22Rv1 (cell line): ENCODE data around the gene CCNDBP1.
"Not testable (repeated sequence)": the region's sequence is repeated elsewhere in the genome, so short reads cannot be mapped to it uniquely, and the experiment has no call there.

Experiments
- H3K27ac ChIP-seq: fragments of 450-650 bp; 2 replicates; pipeline ENCODE4 v1.5.1; 2017
- ZFX ChIP-seq: fragments of 450-650 bp; IDR thresholded peaks from 2 replicates; pipeline ENCODE4 v1.6.1; 2017; ENCODE audit warnings: antibody characterized with exemption, borderline replicate concordance
- TF ChIP-seq, protein P1 (sequence below): fragments of 450-650 bp; IDR thresholded peaks from 2 replicates; pipeline ENCODE4 v1.5.1; 2017; ENCODE audit warnings: mild to moderate bottlenecking

Gene CCNDBP1

DNA sequence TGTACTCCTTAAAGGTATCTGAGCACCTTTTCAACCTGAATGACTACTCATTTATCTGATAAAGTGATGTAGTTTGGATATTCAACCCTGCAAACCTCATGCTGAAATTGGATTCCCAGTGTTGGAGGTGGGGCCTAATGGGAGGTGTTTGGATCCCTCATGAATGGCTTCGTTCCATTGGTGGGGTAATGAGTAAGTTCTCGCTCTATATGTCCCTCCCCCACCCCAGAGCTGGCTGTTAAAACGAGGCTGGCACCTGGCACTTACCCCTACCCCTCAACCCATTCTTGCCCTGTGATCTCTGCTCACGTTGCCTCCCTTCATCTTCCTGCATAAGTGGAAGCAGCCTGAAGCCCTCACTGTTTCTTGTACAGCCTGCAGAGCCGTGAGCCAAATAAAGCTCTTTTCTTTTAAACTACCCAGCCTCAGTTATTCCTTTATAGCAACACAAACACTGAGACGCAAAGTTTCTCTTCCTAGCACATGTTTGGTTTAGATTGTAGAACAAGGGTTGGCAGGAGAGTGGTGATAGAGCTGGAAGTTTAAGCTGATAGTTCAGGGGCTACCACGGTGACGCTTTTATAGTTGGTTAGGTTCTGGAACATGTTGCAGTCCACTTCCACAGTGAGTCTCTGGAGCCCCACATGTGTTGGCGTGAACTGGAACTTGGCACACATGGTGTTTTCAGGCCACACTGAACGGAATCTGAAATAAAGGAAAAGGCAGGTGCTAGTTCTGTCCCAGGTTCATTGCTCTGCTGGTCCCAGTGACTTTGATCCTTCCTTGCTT is 11.8 kb downstream of the CCNDBP1 start:
- TF ChIP-seq, protein P1, sequence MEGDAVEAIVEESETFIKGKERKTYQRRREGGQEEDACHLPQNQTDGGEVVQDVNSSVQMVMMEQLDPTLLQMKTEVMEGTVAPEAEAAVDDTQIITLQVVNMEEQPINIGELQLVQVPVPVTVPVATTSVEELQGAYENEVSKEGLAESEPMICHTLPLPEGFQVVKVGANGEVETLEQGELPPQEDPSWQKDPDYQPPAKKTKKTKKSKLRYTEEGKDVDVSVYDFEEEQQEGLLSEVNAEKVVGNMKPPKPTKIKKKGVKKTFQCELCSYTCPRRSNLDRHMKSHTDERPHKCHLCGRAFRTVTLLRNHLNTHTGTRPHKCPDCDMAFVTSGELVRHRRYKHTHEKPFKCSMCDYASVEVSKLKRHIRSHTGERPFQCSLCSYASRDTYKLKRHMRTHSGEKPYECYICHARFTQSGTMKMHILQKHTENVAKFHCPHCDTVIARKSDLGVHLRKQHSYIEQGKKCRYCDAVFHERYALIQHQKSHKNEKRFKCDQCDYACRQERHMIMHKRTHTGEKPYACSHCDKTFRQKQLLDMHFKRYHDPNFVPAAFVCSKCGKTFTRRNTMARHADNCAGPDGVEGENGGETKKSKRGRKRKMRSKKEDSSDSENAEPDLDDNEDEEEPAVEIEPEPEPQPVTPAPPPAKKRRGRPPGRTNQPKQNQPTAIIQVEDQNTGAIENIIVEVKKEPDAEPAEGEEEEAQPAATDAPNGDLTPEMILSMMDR: no peak
- no peak for TF ChIP-seq ZFX
- H3K27ac ChIP-seq: no peak overlapping the region

DNA sequence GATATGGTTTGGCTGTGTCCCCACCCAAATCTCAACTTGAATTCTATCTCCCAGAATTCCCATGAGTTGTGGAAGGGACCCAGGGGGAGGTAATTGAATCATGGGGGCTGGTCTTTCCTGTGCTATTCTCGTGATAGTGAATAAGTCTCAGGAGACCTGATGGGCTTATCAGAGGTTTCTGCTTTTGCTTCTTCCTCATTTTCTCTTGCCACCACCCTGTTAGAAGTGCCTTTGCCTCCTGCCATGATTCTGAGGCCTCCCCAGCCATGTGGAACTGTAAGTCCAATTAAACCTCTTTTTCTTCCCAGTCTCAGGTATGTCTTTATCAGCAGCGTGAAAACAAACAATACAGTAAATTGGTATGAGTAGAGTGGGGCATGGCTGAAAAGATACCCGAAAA is 12.6 kb downstream of the CCNDBP1 start:
- H3K27ac ChIP-seq: not testable (repeated sequence)

DNA sequence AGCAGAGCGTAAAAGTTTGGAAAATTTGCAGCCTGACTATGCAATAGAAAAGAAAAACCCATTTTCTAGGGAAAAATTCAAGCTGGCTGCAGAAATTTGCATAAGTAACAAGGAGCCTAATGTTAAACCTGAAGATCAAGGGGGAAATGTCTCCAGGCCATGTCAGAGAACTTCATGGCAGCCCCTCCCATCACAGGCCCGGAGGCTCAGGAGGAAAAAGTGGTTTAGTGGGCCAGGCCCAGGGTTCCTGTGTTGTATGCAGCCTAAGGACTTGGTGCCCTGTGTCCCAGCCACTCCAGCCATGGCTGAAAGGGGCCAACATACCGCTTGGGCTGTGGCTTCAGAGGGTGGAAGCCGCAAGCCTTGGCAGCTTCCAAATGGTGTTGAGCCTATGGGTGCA is 13.4 kb downstream of the CCNDBP1 start:
- not testable (repeated sequence) for H3K27ac ChIP-seq

DNA sequence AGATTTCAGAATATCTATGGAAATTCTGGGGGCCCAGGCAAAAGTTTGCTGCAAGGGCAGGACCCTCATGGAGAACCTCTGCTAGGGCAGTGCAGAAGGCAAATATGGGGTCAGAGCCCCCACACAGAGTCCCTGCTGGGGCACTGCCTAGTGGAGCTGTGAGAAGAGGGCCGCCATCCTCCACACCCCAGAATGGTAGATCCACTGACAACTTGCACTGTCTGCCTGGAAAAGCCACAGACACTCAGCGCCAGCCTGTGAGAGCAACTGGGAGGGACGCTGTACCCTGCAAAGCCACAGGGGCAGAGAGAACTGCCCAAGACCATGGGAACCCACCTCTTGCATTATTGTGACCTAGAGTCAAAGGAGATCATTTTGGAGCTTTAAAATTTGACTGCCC is 13.8 kb downstream of the CCNDBP1 start:
- no peak overlapping the region for H3K27ac ChIP-seq
- TF ChIP-seq, protein P1: no peak
- no peak for TF ChIP-seq ZFX

DNA sequence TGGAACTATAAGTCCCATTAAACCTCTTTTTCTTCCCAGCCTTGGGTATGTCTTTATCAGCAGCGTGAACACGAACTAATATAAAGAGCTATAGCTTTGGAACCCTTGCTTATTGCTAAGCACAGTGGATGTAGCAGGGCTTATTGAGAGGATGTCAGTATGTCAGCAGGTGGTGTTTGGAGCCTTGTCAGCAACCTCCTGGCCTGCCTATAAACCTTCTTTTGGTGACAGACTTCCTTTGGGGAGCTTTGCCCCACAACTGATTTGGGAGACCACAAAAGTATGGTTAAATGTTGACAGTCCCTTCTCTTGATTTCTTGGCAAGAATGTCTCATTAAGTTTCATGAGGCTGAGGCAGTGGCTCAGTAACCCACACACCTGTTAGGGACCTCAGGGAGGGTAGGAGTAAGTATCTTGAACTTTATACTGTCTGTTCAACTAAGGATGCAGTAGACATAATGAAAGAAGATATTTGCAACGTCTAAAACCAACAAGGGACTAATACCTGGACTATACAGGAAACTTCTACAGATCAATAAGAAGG is 14.8 kb downstream of the CCNDBP1 start:
- H3K27ac ChIP-seq: no peak overlapping the region
- no peak for TF ChIP-seq ZFX
- TF ChIP-seq, protein P1: no peak

DNA sequence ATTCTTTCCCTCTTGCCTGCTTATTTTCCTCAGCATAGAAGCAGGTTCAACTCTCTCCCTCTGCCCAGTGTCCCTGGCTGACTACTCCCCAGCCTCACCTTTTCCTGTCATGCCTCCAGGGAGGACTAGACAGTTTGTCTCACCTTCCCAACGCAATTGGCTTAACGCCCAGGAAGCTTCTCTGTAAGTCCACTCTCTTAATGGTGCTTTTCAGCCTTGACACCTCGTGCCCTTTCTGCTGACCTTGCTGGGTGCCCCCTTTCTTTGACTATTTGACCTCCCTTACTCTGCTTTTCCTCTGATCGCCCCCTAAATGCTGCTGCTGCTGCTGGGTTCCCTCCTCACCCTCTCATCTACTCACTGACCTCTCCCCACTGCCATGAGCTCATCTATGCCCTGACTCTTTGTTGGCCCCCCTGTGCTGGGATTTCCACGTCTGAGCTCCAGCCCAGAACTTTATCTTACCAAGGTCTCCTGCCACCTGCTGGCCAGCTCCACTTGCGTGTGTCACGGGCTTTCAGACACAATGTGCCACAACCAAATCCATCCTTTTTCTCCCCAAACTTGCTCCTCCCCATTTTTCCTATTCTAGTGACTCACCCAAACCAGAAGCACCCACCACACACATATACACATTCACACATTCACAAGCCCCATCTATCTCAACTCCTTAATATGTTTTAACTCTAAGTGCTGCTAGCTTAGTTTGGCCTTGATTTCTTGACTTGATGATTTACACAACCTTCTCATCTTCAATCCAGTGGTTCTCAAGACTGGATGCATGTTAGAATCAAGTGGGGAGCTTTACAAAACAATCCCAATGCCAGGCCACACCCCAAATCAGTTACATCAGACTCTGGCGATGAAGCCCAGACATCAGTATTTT is 19.1 kb downstream of the CCNDBP1 start:
- TF ChIP-seq, protein P1: peak; percentile 82
- no peak for TF ChIP-seq ZFX
- H3K27ac ChIP-seq: no peak overlapping the region

DNA sequence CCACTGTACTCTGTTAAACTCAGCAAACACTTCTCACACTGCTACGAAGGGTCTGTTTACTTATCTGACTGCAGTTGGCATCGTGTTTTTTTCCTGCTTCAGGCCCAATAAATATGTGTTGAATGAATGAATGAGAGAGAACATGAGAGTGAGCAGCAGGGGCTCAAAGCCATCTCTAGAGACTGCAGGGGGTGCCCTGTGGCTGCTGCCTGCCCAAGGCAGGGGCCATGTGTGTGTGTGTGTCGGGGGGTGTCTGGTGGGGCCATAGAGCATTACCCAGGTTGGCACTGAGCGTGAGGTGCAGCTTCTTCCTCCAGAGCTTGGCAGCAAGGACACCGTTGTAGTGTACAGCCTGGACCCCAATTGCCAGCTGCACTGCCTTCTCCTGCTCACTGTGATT is 20.9 kb downstream of the CCNDBP1 start:
- H3K27ac ChIP-seq: no peak overlapping the region
- TF ChIP-seq, protein P1: no peak
- no peak for TF ChIP-seq ZFX

DNA sequence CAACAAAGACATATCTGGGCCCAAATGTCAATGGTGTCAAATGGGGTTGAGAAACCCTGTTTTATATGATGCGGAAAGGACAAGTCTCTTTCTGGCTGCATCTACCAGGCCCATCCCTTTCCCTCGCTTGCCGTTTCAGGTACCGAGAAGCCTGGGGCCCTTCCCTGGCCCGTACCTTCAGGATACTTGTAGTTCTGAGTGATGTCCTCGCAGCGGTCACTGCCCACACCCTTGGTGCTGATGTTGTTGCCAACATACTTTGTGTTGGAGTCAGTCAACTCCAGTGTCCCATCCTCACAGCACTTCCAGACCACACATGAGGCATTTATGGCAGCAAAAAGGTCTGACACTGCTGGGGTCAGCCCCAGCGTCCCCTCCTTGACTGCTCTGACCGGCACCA is 21.8 kb downstream of the CCNDBP1 start:
- TF ChIP-seq, protein P1: no peak
- no peak for TF ChIP-seq ZFX
- H3K27ac ChIP-seq: no peak overlapping the region
